Measurements from ENCODE around the gene TP53TG5.
"Not testable (repeated sequence)": the region's sequence is repeated elsewhere in the genome, so short reads cannot be mapped to it uniquely, and the experiment has no call there.

TP53TG5 gene

DNA sequence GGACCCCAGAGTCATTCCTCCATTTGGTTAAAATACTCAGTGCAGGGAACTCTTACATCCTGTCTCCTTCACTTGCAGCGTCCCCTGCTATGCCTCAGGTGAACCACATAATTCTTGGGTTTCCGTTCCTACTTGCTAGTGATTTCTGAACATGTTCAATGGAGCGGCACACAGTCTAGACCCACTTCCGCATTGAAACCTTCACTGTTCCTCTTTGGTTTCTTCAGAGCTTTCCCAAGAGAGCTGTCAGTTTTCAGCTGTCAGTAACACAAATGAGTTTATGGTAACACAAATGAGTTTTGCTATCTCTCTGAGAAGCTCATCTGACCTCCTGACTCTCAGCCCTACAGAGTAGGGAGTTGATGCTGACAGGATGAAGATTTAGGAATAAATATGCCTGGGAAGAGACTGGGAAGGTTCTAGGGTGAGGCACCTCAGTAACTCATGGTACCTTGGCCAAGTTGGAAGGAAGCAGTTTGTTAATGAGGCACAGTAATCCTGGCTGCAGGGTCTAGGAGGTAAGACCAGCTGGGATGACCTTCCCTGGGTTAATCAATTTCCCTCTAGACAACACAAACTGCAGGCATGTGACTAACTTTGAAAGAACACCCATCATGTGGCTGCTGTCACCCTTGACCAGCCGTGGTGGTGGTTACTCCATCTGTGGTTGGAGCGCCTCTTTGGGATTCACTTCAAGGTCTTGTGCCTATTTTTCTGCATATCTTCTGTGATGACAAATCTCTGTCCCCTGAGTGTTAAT is 9.7 kb downstream of the TP53TG5 start:
- FAIRE-seq (peak; percentile 97), DNase-seq (ENCODE audit: extremely low spot score, insufficient read length, low read depth) (peak; percentile 70)

- no peak for FAIRE-seq
Measured at GRCh38 chr20:45367126-45367525, 11.0 kb downstream of the TP53TG5 start.

DNA sequence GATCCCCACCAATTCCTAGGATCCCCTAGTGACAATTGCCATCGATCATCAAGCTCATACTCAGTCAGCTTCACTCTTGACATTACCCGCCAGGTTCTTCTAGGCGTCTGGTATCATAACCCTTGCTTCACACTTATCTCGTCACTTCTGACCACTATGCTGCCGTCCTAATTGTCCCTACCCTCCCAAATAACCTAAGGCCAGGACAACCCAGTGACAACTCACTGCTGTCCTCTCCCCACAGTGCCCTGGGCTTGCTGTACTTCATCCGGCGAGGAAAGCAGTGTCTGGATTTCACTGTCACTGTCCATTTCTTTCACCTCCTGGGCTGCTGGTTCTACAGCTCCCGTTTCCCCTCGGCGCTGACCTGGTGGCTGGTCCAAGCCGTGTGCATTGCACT is 11.5 kb downstream of the TP53TG5 start:
- FAIRE-seq: no peak

More at GRCh38 chr20:45367126-45367525, 11.0 kb downstream of the TP53TG5 start:
- DNase-seq (ENCODE audit: extremely low spot score, insufficient read length, low read depth): no peak

GRCh38 chr20:45366192-45366591 is 11.9 kb downstream of the TP53TG5 start:
- FAIRE-seq (no peak), DNase-seq (ENCODE audit: extremely low spot score, insufficient read length, low read depth) (no peak)

More for the DNA sequence above, 11.5 kb downstream of the TP53TG5 start:
- no peak for DNase-seq (ENCODE audit: extremely low spot score, insufficient read length, low read depth)

DNA sequence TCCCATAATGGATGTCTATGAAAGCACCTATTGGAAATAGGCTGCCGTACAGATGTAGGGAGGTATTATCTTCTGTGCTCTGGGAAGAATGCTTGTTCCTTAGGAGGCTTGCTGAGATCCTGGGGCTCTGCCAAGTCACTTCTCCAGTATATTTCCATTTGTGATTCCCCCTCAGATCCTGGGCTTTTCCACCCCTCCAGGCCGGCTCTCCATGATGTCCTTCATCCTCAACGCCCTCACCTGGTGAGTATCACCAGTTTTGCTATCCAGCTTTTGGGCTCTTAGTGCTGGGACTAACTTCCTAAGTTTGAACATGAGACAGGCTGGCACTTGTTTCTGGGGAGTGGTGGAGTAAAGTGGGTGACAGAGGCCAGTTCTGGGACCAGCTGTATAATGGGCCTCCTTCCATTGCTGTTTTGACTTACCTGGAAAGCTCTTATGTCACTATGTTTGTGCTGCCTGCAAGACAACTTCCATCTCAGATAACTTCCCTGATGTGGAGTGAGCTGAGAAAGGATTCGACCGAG is 12.6 kb downstream of the TP53TG5 start:
- FAIRE-seq: no peak
- no peak for DNase-seq (ENCODE audit: extremely low spot score, insufficient read length, low read depth)

DNA sequence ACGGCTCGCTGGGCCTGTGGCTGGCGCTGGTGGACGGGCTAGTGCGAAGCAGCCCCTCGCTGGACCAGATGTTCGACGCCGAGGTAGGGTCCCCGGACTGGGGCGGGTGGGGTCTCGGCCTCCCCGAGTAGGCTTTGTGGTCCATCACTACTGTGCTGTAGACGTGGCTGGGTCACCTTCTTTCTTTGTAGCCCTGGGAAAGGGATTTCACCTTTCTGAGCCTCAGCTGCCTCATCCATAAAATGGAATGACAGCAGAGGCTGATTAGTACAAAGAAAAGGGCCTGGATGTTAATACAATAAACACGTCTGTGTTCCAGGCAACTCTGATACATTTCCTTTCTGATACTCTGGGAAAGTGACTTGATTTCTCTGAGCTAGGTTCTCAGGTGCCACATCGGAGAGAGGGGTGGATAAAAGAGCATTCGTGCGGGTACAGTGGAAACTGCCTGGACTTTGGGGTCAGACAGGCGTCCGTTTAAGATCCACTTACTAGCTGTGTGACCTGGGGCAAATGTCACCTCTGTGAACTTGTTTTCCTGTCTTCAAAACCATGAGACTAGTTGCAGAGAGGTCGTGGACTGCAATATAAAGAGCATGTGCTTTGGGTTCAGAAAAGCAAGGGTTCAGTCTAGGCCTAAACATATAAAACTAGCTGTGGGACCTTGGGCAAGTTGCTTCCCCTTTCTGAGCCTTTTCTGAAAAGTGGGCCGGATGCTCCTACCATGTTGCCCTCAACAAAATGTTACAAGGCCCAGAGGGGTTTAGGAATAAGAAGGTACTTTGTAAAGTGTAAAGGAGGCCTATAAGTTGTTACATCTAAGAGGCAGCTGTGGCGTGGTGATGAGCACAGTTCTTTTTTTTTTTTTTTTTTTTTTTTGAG is 14.3 kb downstream of the TP53TG5 start:
- no peak for FAIRE-seq
- DNase-seq (ENCODE audit: extremely low spot score, insufficient read length, low read depth): no peak

DNA sequence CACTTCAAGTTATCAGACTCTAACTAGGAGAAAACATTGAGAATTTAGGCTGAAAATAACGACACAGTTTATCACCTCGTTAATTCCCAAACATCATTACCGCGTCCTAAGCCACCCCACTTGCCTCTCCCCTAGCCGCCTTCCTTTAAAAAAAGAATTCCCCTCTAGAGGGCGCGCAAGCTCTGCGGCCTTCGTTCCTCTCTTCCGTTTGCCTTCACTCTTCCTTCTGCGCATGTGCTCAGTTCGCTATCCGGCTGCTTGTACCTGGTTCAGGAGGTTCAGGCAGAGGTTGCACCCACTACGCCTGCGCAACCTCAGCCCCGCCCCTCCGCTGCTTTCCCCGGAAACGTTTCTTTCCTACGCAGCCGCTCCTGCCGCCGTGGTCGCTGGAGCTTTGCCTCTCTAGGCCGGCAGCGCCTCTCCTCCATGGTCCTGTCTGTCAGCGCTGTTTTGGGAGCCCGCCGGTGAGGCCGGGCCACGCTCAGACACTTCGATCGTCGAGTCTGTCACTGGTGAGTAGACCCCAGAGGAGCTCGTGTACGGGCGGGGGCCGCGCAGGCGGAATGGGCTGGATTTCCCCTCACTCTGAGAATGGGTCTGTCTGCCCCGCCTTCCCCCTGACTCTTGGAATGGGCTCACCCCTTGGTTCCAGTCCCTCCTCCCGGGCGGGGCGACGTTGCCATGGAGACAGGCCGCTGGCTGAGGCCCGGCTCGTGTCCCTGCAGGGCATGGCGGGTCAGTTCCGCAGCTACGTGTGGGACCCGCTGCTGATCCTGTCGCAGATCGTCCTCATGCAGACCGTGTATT is 15.1 kb downstream of the TP53TG5 start, which contains the start of gene SYS1:
Gene SYS1, plus strand, starts transcription at position 353 of the 807 bp plus-strand sequence. Its CDS starts 376 bp downstream, at position 729.
- DNase-seq (ENCODE audit: extremely low spot score, insufficient read length, low read depth) (peak; percentile 90), FAIRE-seq (peak; percentile 95)

DNA sequence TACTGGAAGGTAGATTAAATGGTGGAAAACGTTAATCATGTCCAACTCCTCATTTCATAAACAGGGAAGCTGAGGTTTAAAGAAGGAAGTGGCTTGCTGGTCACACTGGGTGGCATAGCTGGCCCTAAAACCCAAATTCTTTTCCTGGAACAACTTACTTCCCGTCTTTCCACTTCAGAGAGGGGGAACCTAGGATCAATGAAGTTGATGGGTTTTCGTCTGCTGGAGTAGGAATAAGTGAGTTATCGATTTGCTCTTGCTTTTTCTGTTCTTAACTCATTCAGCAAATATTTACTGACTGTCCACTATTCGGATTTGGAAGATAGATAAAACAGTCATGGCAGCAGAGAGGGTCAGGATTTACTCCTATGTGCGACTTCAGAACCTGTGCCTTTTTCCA is 16.3 kb downstream of the TP53TG5 start:
- no peak for DNase-seq (ENCODE audit: extremely low spot score, insufficient read length, low read depth)
- FAIRE-seq: no peak

GRCh38 chr20:45359406-45360148 is 18.5 kb downstream of the TP53TG5 start:
- FAIRE-seq: no peak
- no peak for DNase-seq (ENCODE audit: extremely low spot score, insufficient read length, low read depth)

DNA sequence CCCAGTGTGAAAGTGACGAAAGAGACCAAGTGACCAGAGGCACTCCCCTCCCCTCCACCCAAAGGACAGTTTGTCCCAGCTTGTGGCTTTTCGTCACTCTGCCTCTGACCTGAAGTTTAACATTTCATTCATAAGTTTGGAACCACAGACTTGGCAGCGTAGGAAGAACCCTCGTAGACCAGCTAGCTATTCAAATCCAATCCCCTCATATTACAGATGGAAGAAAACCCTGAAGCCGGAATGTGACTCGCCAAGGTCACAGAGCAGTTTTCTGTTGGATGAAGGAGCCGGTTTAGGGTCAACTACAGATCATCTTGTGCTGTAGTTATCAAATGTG is 19.1 kb downstream of the TP53TG5 start:
- no peak for DNase-seq (ENCODE audit: extremely low spot score, insufficient read length, low read depth)
- no peak for FAIRE-seq

DNA sequence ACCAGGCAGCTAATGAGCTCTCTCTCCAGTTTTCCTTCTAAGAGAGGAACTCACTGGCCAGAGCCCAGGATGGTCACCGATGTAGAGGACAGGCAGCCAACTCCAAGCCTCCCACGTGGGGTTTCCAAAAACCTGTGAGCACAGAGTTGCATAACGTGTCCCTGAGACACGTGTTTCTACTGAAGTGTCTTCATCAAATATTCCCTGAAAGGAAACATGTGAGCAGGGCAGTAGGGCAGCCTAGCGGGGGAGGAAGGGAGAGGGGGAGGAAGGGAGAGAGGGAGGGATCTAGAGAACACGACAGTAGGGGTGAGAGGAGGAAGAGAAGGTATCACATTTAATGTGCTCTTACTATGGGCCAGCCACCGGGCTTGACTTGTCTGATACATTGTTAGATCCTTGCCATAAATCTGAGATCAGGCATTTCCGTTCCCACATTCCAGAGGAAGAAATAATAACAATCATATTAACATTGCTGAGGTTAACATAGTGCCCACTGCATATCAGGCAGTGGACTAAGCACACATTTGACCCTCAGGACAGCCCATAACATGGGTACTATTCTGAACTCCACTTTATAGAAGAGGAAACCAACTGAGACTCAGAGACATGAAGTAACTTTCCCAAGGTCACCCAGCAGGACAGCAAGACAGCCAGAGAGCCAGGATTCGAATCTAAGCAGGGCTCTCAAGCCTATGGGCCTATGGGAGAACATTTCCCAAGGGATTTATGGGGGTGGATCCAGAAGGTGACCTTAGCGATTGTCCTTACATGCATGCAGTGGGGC is 19.6 kb downstream of the TP53TG5 start:
- FAIRE-seq: no peak
- DNase-seq (ENCODE audit: extremely low spot score, insufficient read length, low read depth): no peak

DNA sequence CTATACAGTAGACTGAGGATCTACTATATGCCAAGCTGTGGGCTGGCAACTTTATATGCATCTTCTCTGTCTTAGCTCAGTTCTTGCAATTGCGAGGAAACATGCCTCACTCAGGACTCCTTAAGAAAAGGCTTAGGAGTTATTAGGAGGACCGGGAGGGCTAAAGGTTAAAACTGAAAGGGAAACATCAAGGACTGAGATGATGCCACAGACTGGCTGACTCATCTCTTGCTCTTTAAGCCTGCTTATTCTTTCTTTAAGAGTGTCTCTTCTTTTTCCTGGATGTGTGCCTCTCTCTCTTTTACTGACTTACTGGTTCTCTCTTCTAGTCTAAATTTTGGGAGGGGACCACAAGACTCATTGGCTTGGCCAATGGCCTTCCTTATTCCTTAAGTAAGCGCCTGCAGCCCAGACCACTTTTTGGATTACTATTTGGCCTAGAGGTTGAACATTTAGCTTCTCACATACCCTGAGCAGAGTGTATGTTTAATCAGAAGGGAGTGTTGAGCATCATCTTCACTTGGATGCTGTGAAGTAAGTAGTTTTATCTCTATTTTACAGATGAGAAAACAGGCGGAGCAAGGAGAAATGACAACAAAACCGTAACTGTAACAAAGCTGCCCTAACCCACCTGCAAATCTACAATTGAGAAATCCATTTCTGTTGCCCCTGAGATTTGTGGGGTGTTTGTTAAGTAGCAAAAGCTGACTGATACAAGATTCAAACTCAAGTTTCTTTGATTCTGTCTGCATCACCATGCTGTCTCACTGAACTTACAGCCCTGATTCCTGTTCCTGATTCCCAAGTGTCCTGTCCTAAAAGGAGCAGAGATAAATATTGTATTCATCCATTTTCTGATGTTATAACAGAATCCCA is 22.7 kb downstream of the TP53TG5 start:
- FAIRE-seq (no peak), DNase-seq (ENCODE audit: extremely low spot score, insufficient read length, low read depth) (no peak)

DNA sequence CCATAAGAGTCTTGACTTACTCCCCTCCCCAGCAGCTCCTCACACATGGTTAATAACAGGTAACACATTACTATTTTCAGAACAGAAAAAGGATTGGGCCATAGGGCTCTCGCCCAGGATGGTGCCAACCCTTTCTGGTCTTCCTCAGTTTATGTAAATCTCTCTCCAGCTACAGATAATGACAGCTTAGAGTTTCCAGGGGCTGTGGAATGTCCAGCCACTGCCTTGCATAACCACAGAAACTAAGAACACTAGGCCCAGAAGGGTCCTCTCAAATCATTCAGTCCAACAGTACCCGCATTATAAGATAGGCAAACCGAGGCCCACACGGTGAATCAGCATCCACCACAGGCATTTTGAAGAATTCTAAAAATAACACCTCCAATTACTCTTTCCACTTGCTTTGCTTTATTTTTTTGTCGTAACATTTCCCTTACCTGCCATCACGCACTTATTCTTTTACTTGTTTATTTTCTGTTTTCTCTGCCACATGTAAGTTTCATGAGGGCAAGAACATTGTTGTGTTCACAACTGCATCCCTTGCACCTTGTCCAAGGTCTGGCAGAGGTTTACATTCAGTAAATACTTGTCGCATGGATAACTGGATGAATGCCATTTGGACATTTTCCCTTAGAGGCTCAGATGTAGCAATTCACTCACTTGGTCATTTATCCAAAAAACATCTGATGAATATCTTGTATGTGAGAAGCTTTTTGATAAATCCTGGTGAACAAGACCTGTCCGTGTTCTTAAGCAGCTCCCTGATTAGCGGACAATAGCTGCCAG is 23.5 kb downstream of the TP53TG5 start:
- FAIRE-seq: no peak
- no peak for DNase-seq (ENCODE audit: extremely low spot score, insufficient read length, low read depth)

GRCh38 chr20:45353746-45354145 is 24.4 kb downstream of the TP53TG5 start:
- no peak for FAIRE-seq
- no peak for DNase-seq (ENCODE audit: extremely low spot score, insufficient read length, low read depth)

DNA sequence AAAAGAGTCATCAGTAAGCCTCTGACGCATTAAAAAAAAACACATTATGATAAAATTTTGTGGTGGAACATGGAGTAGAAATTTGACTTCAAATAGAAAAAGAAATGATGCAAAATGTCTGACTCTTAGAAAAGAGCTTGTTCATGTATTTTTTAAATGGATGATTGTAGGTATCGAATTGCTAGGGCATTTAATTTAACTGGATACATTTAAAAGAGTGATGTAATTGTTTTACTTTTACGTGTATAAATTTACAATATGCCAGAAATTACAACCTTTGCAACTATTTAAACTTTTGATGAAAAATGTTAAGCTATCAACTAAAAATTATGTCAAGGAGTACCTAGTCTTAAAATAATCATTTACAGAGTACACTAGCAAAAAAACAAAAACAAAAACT is 25.4 kb downstream of the TP53TG5 start:
- DNase-seq (ENCODE audit: extremely low spot score, insufficient read length, low read depth) (no peak), FAIRE-seq (no peak)

GRCh38 chr20:45350795-45351194 is 27.3 kb downstream of the TP53TG5 start:
- not testable (repeated sequence) for FAIRE-seq; DNase-seq (ENCODE audit: extremely low spot score, insufficient read length, low read depth)

GRCh38 chr20:45350217-45350616 is 27.9 kb downstream of the TP53TG5 start:
- FAIRE-seq (no peak), DNase-seq (ENCODE audit: extremely low spot score, insufficient read length, low read depth) (no peak)

All from GM18507 (cell line).